ENCODE results near the gene NPTN.

NPTN gene

DNA sequence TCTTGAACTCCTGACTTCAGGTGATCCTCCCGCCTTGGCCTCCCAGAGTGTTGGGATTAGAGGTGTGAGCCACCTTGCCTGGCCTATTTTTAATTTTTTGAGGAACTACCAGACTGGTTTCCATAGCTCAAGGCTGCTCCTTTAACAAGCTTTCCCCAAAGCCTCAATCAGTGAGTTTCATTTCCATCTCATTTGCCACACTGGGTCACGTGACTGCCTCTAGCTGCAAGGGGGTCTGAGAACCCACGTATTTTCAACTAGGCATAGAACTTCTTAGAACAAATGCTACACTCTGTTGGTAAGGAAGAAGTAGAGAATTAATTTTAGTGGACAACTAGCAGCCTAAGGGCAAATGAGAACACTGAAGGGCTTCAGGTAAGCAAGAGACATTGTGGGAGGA lies 47.9 kb upstream of the NPTN start:
- Histone ChIP-seq H3K9me2 (ENCODE audit: low read depth, low read length) (no peaks in the 10 kb centered on the region), H4K20me1 (ENCODE audit: insufficient read depth, low read length) (no peaks in the 10 kb centered on the region), H3K79me2 (ENCODE audit: insufficient read depth, low read length) (no peaks in the 10 kb centered on the region)

DNA sequence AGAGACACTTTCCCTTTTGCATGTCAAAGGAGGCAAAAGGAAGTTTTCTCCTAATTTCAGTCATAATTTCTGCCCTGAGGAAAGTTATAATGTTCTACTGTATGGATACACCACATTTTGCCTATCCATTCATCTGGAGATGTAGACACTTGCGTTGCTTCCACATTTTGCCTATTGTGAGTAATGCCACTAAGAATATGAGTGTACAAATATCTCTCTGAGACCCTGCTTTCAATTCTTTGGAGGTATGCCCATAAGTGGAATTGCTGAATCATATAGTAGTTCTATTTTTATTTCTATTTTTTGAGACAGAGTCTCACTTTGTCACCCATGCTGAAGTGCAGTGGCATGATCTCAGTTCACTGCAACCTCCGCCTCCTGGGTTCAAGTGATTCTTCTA lies 47.4 kb upstream of the NPTN start:
- Histone ChIP-seq H3K9me3 (ENCODE audit: low read length) (no peaks in the 10 kb centered on the region), H3K79me2 (ENCODE audit: insufficient read depth, low read length) (no peaks in the 10 kb centered on the region), H3K27me3 (ENCODE audit: insufficient read depth, low read length) (no peaks in the 10 kb centered on the region), H2AFZ (ENCODE audit: low read length) (no peak overlapping the region), H3K27ac (ENCODE audit: low read depth, low read length, poor library complexity, severe bottlenecking) (no peak overlapping the region), H4K20me1 (ENCODE audit: insufficient read depth, low read length) (no peaks in the 10 kb centered on the region), H3K9ac (ENCODE audit: low read length) (no peak overlapping the region), H3F3A (ENCODE audit: insufficient read depth, low read length) (no peaks in the 10 kb centered on the region), H3K4me1 (ENCODE audit: insufficient read depth, low read length, severe bottlenecking) (no peaks in the 10 kb centered on the region), H3K36me3 (ENCODE audit: insufficient read depth, low read length) (no peaks in the 10 kb centered on the region), H3K9me2 (ENCODE audit: low read depth, low read length) (no peaks in the 10 kb centered on the region), H3K4me3 (ENCODE audit: low read depth, low read length, poor library complexity, severe bottlenecking) (no peak overlapping the region), H3K4me2 (ENCODE audit: low read length) (no peak overlapping the region)
- TF ChIP-seq, protein P1, sequence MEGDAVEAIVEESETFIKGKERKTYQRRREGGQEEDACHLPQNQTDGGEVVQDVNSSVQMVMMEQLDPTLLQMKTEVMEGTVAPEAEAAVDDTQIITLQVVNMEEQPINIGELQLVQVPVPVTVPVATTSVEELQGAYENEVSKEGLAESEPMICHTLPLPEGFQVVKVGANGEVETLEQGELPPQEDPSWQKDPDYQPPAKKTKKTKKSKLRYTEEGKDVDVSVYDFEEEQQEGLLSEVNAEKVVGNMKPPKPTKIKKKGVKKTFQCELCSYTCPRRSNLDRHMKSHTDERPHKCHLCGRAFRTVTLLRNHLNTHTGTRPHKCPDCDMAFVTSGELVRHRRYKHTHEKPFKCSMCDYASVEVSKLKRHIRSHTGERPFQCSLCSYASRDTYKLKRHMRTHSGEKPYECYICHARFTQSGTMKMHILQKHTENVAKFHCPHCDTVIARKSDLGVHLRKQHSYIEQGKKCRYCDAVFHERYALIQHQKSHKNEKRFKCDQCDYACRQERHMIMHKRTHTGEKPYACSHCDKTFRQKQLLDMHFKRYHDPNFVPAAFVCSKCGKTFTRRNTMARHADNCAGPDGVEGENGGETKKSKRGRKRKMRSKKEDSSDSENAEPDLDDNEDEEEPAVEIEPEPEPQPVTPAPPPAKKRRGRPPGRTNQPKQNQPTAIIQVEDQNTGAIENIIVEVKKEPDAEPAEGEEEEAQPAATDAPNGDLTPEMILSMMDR (IDR thresholded peaks at IDR 0.05; ENCODE audit: low read length): no peak
- no peak for TF ChIP-seq EZH2 (IDR thresholded peaks at IDR 0.05; ENCODE audit: borderline replicate concordance, low read length)

More for the DNA sequence above, 47.9 kb upstream of the NPTN start:
- TF ChIP-seq, protein P1 (IDR thresholded peaks at IDR 0.05; ENCODE audit: low read length): no peak
- TF ChIP-seq EZH2 (IDR thresholded peaks at IDR 0.05; ENCODE audit: borderline replicate concordance, low read length): no peak
- H3K36me3 ChIP-seq (ENCODE audit: insufficient read depth, low read length): no peaks in the 10 kb centered on the region
- no peaks in the 10 kb centered on the region for H3K9me3 ChIP-seq (ENCODE audit: low read length)
- H3F3A ChIP-seq (ENCODE audit: insufficient read depth, low read length): no peaks in the 10 kb centered on the region
- H3K27me3 ChIP-seq (ENCODE audit: insufficient read depth, low read length): no peaks in the 10 kb centered on the region
- no peak overlapping the region for H3K27ac ChIP-seq (ENCODE audit: low read depth, low read length, poor library complexity, severe bottlenecking)
- no peak overlapping the region for H3K4me2 ChIP-seq (ENCODE audit: low read length)
- no peak overlapping the region for H3K4me3 ChIP-seq (ENCODE audit: low read depth, low read length, poor library complexity, severe bottlenecking)
- no peak overlapping the region for H3K9ac ChIP-seq (ENCODE audit: low read length)
- no peaks in the 10 kb centered on the region for H3K4me1 ChIP-seq (ENCODE audit: insufficient read depth, low read length, severe bottlenecking)
- no peak overlapping the region for H2AFZ ChIP-seq (ENCODE audit: low read length)

DNA sequence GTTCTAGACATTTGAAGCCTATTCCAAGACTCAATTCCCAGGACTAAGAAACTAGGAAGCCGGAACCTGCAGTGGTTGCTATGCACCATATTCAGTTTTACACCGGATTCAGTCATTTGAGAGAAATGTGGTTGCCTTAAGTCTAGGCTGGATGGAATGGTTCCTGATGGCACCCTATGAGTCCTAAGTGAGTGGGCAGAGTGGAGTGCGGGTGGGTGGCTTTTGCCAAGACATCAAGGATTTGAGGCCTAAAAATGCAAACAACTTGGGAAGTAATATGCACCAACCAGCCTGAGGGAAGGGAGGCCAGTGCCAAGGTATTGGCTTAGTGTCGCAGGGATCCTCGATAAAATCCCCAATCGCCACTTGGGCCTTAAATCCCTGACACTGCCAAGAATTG lies 46.8 kb upstream of the NPTN start:
- no peaks in the 10 kb centered on the region for H3K4me1 ChIP-seq (ENCODE audit: insufficient read depth, low read length, severe bottlenecking)
- no peaks in the 10 kb centered on the region for H3F3A ChIP-seq (ENCODE audit: insufficient read depth, low read length)
- no peaks in the 10 kb centered on the region for H3K9me3 ChIP-seq (ENCODE audit: low read length)
- no peaks in the 10 kb centered on the region for H3K27me3 ChIP-seq (ENCODE audit: insufficient read depth, low read length)
- no peak overlapping the region for H3K9ac ChIP-seq (ENCODE audit: low read length)
- H2AFZ ChIP-seq (ENCODE audit: low read length): no peak overlapping the region
- H3K27ac ChIP-seq (ENCODE audit: low read depth, low read length, poor library complexity, severe bottlenecking): no peak overlapping the region
- no peak overlapping the region for H3K4me3 ChIP-seq (ENCODE audit: low read depth, low read length, poor library complexity, severe bottlenecking)
- no peaks in the 10 kb centered on the region for H3K36me3 ChIP-seq (ENCODE audit: insufficient read depth, low read length)
- TF ChIP-seq EZH2 (IDR thresholded peaks at IDR 0.05; ENCODE audit: borderline replicate concordance, low read length): no peak
- TF ChIP-seq, protein P1 (IDR thresholded peaks at IDR 0.05; ENCODE audit: low read length): no peak
- H3K9me2 ChIP-seq (ENCODE audit: low read depth, low read length): no peaks in the 10 kb centered on the region
- H4K20me1 ChIP-seq (ENCODE audit: insufficient read depth, low read length): no peaks in the 10 kb centered on the region
- H3K79me2 ChIP-seq (ENCODE audit: insufficient read depth, low read length): no peaks in the 10 kb centered on the region
- H3K4me2 ChIP-seq (ENCODE audit: low read length): no peak overlapping the region

Measured in OCI-LY1 (cell line).